DOHH2 (cell line): Measurements from ENCODE around the gene ADAMTS7.
"Not testable (repeated sequence)": the region's sequence is repeated elsewhere in the genome, so short reads cannot be mapped to it uniquely, and the experiment has no call there.

Experiments used
- EZH2phosphoT487 ChIP-seq: fragments of 200-600 bp; sonication (generic); IDR thresholded peaks from 2 replicates; pipeline ENCODE4 v1.6.1; 2017; ENCODE audit warnings: borderline replicate concordance, mild to moderate bottlenecking, antibody characterized with exemption, low read length, moderate library complexity, mixed read lengths
- TF ChIP-seq, protein P1 (sequence below): fragments of 200-600 bp; sonication (generic); IDR thresholded peaks from one replicate; pipeline ENCODE4 v1.5.1; 2014; ENCODE audit warnings: antibody characterized with exemption, mild to moderate bottlenecking, low read depth, low read length; ENCODE audit not compliant: poor library complexity, severe bottlenecking

GRCh38 chr15:78728427-78728826 is 82.8 kb downstream of the ADAMTS7 start:
- TF ChIP-seq, protein P1, sequence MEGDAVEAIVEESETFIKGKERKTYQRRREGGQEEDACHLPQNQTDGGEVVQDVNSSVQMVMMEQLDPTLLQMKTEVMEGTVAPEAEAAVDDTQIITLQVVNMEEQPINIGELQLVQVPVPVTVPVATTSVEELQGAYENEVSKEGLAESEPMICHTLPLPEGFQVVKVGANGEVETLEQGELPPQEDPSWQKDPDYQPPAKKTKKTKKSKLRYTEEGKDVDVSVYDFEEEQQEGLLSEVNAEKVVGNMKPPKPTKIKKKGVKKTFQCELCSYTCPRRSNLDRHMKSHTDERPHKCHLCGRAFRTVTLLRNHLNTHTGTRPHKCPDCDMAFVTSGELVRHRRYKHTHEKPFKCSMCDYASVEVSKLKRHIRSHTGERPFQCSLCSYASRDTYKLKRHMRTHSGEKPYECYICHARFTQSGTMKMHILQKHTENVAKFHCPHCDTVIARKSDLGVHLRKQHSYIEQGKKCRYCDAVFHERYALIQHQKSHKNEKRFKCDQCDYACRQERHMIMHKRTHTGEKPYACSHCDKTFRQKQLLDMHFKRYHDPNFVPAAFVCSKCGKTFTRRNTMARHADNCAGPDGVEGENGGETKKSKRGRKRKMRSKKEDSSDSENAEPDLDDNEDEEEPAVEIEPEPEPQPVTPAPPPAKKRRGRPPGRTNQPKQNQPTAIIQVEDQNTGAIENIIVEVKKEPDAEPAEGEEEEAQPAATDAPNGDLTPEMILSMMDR: not testable (repeated sequence)
- not testable (repeated sequence) for TF ChIP-seq EZH2phosphoT487
